TTC549 (cell line): ENCODE measurements around the gene MYO5B.
"Not testable (repeated sequence)": the region's sequence is repeated elsewhere in the genome, so short reads cannot be mapped to it uniquely, and the experiment has no call there.

Experiments used
- FAIRE-seq: peaks from 2 replicates; lab custom pipeline; 2012; peaks lifted over from hg19 to GRCh38; lab: Jason Lieb, UNC

Gene MYO5B

DNA sequence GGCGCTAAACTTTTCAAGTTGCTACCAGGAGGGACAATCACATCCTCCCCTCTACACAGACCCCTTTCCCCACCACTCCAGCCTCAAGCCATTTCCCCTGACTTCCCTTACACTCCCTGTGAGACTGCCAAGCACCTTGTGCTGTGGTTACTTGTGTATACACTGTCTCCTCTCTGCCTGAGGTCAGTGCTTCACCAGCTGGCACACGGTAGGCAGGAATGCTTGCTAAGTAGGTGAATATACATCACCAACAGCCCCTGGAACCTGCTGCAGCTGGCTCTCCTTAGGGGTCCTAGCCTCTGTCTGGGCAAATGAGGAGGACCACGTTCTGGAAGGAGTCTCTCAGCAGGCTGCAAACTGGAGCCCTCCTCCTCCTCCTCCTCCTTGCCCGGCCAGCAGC, 343.3 kb downstream of the MYO5B start:
- FAIRE-seq: no peak

DNA sequence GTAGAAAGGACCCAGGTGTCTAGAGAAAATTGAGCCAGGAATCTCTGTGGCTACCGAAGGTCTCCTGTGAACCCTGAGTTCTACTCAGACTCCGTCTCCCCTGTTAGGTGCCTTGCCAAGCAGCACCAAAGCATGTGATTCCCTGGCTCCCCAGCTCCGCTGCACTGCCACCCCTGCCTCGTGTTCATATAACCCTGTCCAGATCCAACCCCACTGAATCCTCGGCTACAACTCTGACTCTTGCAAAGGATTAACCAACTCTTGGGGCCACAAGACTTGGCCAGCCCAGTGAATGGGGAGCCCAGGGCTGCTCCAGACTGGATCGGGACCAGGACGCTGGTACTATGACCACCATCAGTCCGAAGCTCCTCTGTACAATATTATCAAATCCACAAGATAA, 344.3 kb downstream of the MYO5B start:
- FAIRE-seq: no peak

DNA sequence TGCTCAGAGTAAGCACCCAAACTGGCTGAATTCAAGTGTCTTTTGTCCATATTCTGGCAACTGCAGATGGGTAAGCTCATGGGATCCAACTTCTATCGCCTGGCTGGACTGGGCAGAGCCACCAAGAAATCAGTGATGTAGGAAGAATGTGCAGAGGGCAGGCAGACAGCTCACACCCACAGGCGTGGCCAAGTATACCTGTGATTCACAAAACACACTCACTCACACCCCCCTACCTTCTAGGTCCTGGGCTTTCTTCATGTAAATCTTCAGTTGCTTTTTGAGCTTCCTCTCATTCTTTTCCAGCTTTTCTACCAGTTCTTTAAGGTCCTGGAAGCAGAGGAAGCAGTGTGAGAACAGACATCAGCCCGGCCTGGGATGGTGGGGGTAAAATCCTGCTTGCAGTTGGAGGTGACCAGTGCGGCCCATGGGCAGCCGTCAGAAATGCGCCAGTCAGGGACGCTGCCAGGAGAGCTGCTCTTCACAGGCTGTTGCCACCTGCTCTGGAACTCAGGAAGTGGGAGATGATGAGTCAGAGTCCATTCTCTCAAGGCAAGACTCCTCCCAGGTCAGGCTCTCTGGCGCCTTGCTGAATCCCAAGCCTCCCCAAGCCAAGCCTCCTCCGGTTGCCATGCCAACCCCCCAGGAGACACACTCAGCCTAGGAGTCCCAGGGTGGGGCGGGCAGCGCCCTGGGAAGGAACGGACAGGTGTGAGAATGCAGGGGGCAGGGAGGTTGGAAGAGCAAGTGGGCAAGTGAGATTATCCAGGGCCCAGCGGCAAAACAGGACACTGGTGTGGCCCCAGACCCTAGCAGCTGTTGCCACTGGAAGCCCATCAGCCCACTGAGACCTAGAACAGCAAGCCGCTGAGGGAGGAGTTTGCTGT, 345.4 kb downstream of the MYO5B start:
- no peak for FAIRE-seq

DNA sequence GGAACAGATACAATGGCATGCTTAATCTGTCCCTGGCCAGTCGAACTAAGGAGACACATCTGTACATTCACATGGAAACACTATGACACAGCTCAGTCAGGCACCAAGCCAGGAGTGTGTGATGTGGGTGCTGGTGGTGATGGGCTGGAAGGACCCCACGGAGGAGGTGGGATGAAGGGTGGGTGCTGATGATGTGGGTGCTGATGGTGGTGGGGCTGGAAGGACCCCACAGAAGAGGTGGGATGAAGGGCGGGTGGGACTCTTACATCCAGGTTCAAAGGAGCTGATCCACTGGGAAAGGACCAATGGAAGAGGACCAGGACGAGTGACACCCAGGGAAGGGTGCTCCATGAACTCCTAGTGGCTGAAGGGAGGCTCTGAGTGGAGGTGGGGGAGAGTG, 346.8 kb downstream of the MYO5B start:
- no peak for FAIRE-seq

DNA sequence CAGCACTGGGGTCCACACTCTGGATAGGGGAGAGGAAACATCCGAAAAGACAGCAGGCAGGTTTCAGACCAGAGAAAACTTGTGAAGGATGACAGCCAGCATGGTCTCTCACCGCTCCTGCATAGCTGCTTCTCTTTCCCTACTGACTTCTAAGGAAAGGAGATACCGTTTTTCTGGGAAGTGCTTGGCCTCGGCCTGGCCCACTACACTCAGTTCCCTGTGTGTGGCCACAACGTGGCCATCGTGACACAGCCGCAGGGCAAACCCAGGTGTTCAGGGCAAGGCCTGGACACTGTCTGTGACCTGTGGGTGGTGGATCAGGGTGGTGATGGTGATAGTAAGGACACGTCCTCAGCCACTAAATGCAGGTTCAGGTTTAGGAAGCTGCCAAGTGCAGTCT, 347.4 kb downstream of the MYO5B start:
- no peak for FAIRE-seq

DNA sequence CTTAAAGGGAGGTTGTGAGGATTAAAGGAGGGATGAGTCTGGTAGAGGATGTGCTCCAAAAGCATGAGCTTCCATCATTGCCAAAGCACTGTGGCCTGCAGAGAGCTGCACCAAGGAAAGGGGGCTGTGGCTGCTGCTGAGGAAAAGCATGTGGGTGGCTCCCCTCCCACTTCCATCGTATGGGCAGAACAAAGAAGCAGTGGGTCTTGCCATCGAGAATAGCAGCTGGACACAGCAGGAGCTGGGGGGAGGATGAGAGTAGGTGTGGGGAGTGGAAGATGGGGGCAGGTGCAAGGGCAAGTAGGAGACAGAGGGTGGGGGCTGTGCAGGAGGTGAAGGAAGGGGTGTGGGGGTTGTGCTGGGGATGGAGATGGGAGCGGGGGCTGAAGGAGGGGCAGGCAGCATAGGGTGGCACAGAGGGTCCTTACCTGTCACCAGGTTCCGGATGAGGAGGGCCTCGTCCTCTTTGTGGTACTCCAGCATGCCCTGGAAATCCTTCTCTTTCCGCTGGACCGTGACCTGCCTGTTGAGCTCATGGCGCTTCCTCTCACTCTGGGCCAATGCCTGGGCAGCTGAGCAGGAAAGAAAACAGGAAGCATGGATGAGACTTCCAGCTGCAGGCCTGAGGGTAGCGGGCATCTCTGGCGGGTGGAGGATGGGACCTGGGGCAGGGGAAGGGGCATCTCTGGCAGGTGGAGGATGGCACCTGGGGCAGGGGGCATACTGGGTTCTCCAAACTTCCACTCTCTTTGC, 348.1 kb downstream of the MYO5B start:
- no peak for FAIRE-seq

DNA sequence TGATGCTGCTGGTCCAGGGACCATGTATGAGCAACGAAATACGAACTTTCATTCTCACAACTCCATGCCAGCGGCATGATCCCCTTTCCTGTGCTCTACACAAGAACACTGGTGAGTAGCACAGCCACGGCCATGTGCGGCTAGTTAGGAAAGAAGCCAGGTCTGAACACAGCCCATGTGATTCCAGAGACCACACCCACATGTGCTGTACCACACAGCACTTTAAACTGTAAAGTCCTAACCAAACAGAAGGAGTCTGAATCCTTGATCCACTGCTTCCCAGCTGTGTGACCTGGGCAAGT, 348.6 kb downstream of the MYO5B start:
- no peak for FAIRE-seq

DNA sequence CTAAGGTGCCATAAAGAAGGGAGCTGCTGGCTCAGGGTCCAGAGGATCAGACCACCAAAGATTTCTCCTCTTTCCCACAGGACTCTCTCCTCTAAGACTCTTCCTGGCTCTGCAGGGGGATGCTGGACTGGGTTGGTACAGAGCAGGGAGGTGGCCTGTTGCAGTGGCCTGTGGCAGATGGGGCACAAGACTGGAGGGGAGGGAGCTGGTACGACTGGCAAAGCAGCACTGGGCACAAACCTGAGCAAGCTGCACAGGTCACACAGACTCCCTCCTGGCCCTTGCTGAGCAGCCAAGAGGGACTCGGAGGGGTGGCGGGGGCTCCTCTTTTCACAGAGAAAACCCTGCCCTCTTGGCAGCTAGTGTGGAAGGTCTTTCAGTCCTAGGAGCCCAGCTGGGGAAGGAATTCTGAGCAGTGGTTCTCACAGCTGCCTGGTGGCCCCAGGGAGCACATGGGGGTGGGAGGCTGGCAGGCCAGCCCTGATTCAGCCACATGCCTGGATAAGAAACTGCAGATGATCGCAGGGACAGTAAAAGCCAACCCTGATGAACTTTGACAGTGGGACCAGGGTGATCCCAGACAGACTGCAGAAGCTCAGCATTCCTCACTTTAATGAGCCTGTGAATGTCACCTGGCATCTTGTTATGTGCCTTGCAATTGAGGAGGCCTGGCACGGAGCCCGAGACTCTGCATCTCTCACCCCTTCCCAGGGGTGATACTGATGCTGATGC, 349.2 kb downstream of the MYO5B start:
- FAIRE-seq: no peak

DNA sequence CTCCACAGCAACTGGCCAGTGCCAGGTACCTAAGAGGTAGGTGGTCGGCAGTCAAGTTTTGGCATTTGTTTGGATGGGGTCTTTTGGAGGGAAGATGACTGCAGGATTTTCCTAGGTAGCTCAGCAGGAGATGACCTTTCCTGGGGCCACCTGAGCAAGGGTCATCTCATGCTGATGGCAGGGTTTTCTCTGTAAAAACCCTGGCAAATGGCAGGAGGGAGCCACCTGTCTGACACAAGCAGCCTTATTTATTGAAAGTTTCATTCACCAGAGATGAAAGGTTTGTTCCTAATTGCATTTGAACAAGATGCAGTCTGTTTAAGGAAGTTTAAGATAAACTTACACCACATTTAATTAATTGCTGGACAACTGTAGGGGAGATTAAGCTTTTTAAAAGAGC, 350.0 kb downstream of the MYO5B start:
- no peak for FAIRE-seq

DNA sequence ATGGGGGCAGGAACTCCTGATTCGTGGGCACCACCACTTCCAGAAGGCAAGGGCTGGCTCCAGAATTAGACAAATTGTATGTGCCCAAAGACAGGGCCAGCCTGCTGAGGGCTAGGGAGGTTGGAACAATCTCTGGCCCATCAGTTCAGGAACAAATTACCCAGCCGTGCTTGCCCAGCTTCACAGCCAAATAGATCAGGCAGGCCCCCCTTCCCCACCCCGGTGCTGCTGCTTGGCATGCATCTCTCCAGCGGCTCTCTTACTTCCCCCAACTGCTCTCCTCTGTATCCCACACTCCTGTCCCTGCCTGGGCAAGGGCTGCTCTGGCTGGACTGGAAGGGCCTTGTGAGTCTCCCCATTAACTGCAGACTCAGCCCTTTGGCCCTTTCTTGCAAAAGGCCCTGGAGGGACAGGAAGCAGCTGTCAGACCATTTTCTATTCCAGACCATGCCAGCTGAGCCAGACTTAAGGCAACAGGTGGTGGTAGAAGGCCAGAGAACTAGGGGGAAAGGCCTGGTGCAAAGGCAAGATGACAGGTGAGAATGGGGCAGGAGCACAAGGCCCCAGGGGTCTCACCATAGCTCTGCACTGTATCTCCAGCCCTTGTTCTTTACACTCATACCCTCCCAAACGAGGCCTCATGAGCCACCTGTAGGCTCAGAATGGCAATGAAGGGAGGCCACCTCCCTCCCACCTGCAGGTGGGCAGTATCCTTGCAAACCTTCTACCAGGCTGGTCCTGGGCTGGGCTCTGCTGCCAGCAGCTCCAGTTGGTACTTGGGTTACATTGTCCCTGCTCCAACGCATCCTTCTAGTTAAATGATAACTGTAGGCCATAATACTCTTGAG, 350.9 kb downstream of the MYO5B start:
- FAIRE-seq: no peak

DNA sequence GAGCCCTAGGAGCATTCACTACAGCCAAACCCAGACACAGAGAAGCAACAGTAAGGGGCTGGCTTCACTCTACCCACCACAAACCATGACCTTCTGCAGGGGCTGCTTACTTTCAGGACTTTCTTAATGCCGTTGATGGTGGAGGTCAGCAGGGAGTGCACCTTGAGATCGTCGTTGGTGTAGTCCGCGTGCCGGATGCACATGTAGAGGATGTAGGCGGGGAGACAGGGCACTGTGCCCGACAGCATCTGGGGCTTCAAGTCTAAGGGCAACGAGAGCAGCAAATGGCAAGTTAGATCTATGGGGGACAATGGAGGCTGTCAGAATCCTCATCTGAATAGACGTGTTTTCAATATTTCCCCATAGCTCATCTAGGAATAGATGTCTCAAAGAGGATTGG, 351.8 kb downstream of the MYO5B start:
- no peak for FAIRE-seq

DNA sequence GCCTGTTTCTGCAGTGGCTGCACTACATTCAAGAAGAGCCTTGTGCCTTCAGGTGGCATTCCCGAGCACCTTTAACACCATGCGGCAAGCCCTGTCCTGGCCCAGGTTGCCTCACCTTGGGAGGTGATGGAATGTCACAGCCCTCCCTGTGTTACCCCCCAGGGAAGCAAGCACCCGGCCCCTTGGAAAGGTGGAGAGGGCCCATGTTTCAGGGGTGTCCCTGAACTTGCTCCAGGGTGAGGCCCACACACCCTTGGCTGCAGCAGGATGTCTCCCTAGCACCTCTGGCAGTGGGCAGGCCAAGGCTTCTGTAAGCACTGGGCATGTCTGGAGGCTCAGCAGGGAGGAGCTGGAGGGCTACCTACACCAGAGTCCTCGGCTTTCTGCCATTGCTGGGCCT, 352.3 kb downstream of the MYO5B start:
- no peak for FAIRE-seq

DNA sequence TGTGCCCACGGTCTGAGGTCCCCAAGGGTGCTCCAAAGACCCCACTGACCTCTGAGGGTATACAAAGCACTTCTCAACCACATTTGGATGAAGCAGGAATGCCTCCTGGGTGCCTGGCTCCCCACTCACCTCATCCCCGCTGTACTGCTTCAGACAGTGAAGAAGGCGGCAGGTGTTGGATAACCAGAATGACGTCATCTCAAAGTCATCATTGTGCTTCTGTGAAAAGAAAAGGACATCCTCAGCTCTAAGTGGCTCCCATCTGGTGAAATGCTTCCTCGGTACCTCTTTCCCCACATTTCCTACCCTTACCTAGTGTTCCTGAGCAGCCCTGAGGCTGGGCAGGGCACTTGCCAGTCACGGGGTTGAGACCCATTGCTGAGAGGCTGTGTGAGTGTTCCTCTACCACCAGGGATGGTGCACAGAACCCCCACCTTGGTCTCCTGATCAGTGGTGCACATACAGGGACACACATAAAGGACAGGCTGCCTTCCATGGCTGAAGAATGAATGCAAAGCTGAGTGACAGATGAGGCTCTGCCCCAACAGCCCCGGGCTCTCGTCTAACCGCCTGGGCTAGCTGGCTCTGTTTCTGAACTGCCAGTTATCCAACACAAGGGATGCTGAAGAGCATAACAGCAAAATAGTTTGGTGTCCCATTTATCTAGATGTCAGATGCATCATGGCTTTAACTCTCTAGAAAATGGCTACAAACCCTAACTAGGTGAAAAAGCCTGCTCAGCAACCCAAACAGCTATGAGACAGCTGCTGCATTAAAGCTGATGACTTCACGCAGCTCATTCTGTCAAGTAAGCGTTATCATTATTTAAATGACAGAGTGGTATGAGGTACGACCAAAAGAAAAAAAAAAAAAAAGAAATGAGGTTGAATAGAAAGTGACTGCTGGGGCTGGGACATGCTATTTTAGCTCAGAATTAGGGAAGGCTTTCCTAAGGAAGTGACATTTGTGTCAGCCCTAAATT, 353.4 kb downstream of the MYO5B start:
- no peak for FAIRE-seq

DNA sequence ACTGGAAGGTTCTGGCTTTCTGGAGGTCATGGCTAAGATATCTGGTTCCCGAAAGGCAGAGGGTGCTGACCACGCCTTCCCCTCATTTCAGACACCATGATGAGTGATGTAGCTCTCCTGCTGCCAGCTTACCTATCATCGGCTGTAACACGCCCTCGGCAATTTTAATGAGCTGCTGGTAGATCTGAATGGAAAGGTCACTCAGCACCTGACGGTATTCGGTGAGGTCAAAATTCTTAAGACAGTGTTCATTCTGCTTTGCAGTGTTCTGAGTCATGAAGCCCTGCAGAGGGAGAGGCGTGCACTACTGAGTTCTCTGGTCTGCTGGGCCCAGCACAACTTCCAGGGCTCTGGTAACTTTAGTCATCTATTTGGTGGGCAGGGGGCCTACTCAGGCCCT, 355.9 kb downstream of the MYO5B start:
- no peak for FAIRE-seq

DNA sequence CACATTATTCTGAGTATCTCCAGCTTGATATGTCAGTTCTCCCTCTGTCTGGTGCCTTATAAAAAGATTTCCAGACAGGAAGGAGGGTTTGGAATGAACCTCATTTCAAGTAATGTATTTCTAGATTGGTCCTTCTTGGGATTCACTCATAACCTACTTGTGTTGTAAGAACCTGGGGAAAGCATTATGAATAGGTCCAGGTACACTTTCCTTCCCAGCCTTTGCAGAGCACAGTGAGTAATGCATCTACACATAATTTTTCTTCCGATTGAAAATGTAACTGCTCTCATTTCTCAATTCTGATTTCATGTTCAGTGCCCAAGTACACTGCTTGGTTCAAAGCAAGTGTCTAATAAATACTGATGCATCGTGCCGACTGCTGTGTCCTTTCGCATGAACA, 356.6 kb downstream of the MYO5B start:
- FAIRE-seq: no peak

DNA sequence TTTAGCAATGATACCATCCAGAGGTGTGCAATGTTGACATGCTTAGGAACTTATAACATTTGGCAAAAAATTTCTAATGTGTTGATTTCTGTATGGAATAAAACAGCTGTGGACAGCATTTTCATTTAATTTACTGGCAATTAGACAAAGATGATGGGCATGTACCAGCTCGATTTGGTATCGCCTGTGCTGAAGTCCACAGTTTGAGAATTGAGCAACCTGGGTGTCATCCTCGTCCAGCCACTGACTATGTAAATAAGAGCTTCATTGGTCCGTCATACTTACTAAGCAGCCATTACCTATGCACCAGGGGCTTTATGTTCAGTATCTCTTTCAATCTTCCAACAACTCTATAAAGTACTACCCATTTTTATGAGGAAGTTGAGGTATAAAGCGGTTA, 357.1 kb downstream of the MYO5B start:
- FAIRE-seq: no peak

DNA sequence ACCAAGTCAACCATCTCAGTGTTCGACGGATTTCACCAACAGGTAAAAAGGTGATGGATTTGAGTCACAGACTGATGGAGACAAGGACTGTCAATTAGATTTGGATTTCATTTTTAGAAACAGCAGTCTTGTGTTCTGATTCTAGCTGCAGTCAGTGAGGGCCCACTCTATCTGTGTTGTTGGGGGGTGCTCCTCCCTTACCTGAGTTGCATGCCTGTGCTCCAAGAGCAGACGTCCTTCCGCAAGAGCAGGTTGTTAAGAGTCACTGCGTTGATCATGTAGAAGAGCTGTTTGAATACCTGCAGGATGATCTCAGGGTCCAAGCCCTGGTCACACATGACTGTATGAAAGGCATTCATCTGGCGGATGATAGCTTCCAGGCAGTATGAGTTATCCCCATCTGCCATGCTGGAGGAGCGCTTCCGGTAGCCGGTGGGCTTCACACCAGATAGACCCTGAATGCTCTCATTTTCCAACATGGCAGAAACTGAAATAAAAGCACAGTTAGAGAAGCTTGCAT, 357.6 kb downstream of the MYO5B start:
- not testable (repeated sequence) for FAIRE-seq

DNA sequence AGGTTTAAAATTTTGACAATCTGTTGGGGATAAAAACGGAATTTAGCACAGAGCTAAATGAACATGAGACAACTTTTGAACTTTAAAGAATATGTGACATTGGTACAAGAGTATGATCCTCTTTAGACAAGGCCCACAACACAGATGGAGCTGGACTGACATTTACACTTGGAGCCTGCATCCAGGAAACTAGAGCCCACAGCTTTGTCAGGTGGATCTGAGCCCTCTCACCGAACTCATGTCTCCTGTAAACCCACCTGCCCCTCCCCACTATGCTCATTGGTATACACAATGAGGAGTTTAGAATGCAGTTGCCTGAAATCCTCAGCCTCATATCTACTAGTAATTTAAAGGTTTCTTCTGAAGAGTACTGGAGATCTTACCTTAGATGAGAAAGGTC, 359.5 kb downstream of the MYO5B start:
- no peak for FAIRE-seq

DNA sequence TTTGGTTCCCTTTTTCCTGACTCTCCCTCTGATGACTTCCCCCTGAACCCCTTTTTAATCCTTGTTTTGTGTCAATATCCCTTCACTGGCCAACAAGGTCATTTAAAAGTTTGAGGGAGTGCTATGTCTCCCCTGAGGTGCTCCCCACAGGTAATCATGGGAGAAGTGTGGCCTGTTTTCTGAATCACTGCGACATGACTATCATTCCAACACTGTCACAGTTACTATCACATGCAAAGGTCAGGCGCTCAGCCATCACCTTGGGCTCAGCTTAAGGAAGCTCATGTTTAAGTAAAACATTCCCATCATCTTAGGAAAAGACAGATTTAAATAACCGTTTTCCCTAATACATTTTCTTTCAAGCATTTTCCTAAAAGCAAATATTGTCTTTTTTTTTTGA, 360.7 kb downstream of the MYO5B start:
- FAIRE-seq: no peak

DNA sequence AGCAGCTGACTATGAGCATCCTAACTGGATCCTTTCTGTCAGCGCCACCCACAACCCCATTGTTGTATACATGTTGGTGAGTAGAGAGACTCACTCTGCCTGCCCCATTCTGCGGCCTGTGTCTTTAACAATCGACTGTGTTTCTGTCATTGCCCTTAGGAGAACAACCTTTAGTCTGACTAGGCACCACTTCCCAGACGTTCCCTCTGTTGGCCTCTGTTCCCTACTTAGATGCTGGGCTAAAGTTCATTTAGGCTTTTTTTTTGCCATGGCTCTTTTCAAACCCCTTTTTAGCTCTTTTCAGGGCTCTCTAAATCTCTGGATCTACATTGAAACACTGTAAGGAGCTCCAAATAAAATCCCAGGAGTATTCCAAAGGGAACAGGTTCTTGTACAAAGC, 361.1 kb downstream of the MYO5B start:
- FAIRE-seq: no peak

DNA sequence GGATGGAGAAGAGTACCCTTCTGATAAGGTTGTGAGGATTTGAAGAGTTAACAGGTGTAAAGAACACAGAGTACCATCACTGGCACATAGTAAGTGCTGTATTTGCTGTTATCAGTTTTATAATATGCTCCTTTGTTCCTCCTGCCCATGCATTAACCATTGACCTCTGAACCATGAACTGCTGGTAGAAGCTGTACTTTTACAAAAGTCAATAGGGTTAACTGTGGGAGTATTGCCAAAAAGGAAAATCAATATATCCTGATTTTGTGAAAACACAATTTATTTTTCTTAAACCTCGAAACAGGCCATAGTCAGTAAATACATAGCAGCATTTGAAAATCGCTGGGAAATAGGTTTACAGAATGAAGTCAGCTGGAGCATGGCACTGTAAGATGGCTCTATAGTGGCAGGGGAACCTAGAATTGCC, 362.7 kb downstream of the MYO5B start:
- no peak for FAIRE-seq
